HL-60/S4 (cell line): ENCODE measurements around the gene DCHS2.

Experiments used
- in situ Hi-C: fragments of 300-500 bp; cut with MboI; formaldehyde crosslinking; loops from 2 replicates; pipeline ENCODE4 v1.14.3; 2022; ENCODE audit warnings: low sequenced_read_pairs

Gene DCHS2

GRCh38 chr4:154329939-154330338 lies 161.7 kb downstream of the DCHS2 start:
- in situ Hi-C loops: no loop called here

- in situ Hi-C loops: no loop called here
Observed at GRCh38 chr4:154329268-154329868, 162.2 kb downstream of the DCHS2 start.

GRCh38 chr4:154328030-154328429 lies 163.6 kb downstream of the DCHS2 start:
- in situ Hi-C loops: no loop called here

- in situ Hi-C loops: no loop called here
Observed at GRCh38 chr4:154320521-154320920, 171.1 kb downstream of the DCHS2 start.

DNA sequence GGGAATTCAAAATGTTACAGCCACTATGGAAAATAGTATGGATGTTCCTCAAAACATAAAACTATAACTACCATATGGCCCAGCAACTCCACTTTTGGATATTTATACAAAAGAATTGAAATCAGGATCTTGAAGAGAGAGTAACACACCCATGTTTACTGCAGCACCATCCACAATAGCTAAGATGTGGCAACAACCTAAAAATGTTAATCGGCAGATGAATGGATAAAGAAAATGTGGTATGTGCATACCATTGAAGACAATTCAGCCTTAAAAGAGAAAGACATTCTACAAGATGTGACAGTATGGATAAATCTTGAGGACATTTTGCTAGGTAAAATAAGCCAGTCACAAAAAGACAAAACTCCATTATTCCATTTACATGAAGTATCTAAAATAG lies 171.9 kb downstream of the DCHS2 start:
- in situ Hi-C loops: no loop called here

- in situ Hi-C loops: no loop called here
Observed at GRCh38 chr4:154317201-154317999, 174.2 kb downstream of the DCHS2 start.

DNA sequence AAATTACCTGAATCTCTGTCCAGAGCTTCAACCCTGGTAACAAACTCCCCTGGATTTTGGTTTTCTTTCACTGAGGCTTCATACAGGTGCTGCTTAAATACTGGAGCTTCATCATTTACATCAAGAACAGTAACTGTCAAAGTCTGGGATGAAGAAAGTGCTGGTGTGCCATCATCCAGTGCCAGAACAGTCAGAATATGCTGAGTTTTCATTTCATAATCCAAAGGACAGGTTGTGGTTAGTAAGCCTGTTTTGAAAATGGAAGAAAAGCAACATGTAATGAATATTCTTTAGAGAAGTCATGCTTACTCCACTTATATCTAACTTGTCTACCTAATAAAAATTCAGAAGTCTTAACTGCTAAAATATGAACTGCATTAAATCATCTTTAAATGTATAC lies 175.9 kb downstream of the DCHS2 start:
- in situ Hi-C loops: no loop called here

DNA sequence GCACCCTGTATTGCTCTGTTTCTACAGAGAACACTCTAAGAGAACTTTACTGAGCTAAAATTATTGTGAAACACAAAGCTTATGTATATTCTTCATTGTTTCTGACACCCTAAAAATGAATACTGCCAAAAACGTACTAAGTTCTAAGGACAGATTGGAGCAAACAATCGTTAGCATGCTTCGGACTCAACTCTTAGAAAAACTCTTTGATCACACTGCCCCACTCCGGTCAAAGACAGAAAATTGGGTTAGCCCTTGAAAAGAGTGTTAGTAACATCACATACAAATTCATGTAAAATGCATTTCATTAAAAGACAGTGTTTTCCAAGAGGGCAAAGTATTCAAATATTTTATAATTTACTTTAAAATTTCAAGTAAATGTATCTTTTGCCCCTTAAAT lies 177.4 kb downstream of the DCHS2 start:
- in situ Hi-C loops: no loop called here

DNA sequence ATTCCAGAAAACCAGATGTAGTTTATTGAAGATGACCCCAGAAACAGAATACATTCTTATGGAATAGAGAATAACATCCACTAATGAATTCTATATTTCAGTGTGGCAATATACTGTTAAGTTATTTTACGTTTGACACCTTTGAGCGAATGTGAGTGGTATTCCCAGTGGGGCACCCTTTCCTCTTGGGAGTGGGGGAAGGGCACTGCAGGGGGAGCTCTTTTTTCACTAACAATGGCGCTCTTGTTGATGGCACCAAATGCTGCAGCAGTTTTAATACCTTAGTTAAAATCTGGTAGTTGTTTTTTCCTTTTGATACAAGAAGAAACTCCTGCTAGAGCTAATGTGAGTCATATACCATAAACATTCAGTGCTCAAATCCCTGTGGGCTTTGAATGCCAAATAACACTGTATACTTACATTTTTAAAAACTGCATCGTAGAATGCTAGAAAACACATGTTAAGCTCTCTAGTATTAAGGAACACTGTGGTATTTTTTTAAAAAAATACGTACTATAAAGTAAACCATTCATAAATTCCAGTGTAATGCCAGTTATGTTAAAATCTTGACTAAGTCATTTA lies 178.5 kb downstream of the DCHS2 start:
- in situ Hi-C loops: no loop called here

- in situ Hi-C loops: no loop called here
Observed at GRCh38 chr4:154312246-154312645, 179.4 kb downstream of the DCHS2 start.

DNA sequence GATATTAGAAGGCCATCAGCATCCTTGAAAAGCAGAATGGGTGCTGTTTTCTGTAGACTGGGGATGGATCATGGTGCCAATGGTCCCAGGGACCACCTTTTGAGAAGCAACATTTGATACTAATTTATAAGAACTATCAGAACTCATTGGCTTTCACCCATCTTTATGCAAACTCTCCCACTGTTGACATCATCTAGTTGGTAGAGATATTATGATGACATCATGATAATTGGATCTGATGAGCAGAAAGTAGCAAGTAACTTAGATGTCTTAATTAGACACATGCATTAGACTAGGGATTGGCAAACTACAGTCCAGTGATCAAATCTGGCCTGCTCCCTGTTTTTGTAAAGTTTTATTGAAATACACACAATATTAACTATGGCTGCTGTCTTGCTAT lies 181.0 kb downstream of the DCHS2 start:
- in situ Hi-C loops: no loop called here

DNA sequence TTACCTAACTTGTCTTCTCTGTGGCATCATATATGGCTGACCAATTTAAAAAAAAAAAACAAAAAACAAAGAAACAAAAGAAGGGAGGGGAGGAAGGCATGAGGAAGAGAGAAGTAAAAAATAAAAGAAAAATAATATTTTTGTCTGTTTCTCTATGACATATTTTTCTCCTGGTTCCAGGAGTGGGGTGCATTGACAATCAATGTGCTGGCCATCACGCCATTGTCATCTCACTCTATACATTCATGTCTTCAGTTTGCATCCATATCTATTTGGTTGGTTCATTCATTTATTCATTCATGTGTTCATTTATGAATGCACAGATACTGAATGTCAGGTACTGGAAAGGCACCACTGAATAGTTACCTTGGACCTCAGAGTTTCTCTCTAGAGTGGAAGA lies 183.4 kb downstream of the DCHS2 start:
- in situ Hi-C loops: no loop called here

DNA sequence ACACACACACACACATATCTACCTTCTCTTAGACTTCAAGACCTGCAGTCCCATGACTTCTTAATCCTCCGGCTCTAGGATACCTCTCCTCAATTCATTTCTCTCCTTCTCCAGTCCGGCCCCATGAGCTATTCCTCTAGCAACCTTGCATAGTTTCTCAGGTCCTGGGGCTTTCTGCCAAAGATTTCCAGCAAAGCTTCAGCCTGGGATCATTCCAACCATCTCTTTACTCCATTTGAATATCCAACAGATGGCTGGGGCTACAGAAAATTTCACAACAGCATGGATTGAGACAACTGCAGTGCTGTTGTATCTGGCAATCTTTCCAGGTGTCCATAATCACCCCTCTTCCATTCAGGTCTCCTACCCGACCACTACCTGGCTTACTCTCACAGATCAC lies 184.1 kb downstream of the DCHS2 start:
- in situ Hi-C loops: no loop called here

DNA sequence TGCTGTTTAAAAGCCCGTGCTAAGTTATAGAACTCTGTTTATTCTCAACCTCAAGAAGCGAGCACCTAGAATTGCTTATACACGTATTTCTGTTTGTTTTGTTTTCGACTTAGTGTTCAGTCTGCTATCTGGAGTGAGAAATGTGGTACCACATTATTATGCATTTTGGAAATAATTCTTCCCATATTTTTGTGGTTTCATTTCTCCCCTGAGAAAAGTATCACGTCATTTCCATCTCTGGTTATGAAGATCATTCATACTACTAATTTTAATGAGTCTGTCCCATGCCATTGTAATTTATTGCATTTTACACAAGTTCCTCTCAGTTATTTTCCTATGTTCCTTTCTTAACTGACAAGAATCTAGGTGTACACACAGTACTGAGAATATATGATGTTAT lies 186.0 kb downstream of the DCHS2 start:
- in situ Hi-C loops: no loop called here

DNA sequence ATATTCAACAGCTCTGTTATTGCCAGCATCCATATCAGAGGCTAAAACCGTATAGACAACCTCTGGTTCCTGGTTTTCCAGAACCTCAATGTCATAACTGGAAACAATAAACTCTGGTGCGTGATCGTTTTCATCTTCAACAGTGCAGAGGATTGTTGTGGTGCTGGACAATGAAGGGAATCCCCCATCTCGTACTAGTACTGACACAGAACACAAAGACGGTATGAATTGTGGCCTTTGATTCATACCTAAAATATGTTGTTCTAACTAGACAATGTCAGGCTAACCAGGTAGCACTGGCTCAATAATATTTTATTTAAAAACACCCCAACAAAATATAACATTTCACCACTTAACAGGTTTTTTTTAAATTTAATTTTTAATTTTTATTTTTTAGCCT lies 186.9 kb downstream of the DCHS2 start:
- in situ Hi-C loops: no loop called here

DNA sequence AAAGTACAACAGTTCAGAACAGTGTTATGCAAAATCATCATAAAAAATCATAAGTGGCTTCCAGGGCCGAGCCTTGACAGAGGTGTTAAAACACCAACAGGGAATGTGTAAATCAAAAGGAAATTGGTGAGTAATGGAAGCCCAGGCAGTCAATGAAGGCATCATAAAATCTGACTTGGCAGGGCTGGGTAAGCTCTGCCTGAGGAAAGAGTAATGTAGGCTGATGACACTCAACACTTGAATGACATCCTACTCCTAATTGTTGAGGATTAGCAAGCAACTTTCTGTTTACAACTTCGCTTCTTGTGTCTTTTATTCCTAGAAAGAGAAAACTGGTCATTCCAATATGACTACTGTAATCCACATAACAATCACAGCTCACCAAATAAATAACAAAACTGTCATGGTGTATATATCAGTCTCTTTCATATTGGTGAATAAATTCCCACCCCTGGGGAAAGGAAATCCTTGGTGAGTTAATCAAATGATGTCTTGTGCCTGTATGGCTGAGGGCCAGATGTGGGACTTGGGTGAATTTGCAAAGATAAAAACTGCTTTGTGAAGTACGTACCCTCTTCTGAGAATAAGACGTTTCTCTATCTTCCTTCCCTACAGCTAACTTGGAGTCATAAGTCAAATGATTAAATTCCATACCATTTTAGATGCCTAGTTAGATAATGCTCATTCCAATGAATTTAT lies 196.8 kb downstream of the DCHS2 start:
- in situ Hi-C loops: no loop called here

GRCh38 chr4:154293427-154293826 lies 198.2 kb downstream of the DCHS2 start:
- in situ Hi-C loops: no loop called here

GRCh38 chr4:154292589-154292988 lies 199.0 kb downstream of the DCHS2 start:
- in situ Hi-C loops: no loop called here

DNA sequence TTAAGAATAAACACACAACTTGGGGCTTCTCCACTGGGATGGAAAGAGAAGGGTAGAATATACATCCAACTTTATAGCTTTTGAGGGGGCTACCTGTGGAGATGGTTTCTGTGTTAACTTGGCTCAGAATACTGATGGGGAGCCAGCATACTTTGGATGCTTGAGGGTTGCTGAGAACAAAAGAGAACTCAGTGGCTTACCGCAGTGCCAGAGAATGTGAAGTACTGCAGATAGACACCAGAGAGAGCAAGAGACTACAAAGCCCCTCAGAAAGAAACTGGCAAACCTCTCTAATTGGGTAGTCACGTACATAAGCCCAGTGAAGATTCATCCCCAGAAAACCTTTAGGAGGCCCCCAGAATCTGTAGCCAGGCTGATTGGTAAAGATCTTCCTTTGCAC lies 214.4 kb downstream of the DCHS2 start:
- in situ Hi-C loops: no loop called here

- in situ Hi-C loops: no loop called here
Observed at GRCh38 chr4:154276496-154276895, 215.1 kb downstream of the DCHS2 start.

DNA sequence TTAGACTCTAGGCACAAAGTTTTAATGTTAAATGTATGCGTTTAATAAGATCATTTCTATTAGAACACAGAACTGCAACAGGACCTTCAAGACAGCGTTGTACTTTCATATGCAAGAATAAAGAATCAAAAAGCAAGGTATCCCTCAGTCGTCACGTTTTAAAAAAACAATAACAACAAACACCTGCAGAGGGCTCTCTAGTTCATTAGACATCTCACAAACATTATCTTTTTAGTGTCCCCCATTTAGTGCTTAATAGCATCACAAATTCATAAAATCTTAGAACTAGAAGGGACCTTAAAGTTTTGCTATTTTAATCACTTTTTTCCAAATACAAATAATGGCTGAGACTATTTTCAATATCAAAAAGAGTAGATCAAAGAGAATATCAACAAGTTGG lies 236.6 kb downstream of the DCHS2 start:
- in situ Hi-C loops: no loop called here

GRCh38 chr4:154234576-154234975 lies 257.0 kb downstream of the DCHS2 start:
- in situ Hi-C loops: no loop called here
